HUDEP-2 (cell line): ENCODE measurements around the gene TMEM14C.

ENCODE experiments used
- DNase-seq, 76 experiments: peaks; one replicate each; lab custom pipeline; 2025; ENCODE audit not compliant: unreplicated experiment in 76 of 76; lab: John Stamatoyannopoulos, UW

Gene TMEM14C

GRCh38 chr6:10722820-10723566 is at the start of gene TMEM14C:
TMEM14C (plus strand) TSS chr6:10723070; CDS start chr6:10724614, 1,544 bp downstream.
- peak in 75 of 76 experiments; percentile 67 to 99 (median 96) for DNase-seq

GRCh38 chr6:10676403-10676802 is 46.5 kb upstream of the TMEM14C start:
- no peak for DNase-seq

GRCh38 chr6:10678456-10678855 is 44.4 kb upstream of the TMEM14C start:
- DNase-seq, result no peak

DNA sequence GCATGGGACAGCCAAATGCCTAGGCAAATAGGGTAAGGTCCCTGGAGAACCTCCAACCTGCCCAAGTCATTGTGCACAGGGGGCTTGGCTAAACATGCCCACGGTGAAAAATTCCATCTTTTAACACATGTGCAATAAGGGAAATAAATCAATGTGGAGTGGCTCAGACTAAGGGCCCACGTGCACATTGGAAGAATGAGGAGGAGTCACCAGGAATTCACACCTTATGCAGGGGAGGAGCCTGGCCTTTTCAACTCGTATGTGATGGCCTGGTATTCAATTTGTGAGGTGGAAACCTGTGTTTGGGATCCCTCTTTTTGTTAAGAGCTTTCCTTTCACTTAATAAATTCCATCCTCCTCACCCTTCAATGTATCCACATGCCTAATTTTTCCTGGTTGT is 41.1 kb upstream of the TMEM14C start:
- no peak for DNase-seq

GRCh38 chr6:10682355-10682988 is 40.4 kb upstream of the TMEM14C start:
- DNase-seq, result peak in 26 of 76 experiments; percentile 10 to 60 (median 40)

GRCh38 chr6:10684618-10685017 is 38.3 kb upstream of the TMEM14C start:
- no peak for DNase-seq

DNA sequence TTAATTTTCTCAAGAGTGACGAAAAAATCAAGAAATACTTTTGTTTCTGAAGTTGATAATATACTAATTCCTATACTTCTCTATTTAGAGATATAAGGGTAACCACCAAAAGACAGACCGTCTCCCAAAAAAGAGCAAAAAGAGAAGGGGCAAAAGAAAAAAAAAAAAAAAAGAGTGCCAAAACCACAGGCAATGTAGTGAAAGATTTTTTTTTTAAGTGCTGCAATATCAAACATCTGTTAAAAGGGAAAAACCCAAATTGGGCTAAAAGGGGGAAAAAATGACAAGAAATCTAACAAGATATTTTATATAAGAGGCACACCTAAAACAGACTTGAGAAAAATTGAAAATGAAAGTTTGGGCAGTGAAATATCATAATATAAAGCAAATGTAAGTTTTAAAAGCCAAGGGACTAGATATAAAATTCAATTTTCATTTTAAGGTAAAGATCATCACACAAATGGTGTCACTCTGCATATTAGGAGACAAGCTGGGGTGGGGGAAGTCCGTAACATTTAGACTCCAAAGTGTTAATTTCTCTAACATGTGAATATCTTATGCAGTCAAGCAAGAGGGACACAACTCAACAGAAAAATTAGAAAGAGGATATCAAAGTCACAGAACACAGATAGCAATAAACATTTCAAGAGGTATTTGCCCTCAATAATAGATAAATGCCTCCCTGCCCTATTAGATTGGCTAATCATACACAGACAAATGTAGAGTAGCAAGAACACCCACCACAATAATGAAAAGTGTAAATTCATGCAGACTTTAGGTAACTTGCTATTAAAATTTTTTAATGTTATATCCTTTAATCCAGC is 37.6 kb upstream of the TMEM14C start:
- no peak for DNase-seq

GRCh38 chr6:10686901-10687300 is 36.0 kb upstream of the TMEM14C start:
- no peak for DNase-seq

DNA sequence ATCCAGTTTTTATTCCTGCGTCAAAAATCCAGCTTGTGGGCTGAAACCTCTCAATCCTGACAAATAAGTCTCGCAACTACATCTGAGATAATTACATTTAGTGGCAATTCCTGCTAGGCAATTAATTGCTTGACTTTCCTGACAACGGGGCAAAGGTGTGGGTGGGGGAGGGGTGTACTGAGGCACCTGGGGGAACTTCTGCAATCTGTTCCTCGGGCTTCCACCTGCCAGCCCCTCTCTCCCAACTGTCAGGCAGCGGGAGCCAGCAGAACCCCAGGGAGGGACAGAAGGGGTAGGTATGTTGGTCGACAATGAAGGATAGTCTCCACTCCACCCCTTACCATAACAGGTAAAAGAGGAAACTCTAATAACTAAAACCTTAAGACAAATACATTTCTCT is 35.3 kb upstream of the TMEM14C start:
- DNase-seq, result no peak

DNA sequence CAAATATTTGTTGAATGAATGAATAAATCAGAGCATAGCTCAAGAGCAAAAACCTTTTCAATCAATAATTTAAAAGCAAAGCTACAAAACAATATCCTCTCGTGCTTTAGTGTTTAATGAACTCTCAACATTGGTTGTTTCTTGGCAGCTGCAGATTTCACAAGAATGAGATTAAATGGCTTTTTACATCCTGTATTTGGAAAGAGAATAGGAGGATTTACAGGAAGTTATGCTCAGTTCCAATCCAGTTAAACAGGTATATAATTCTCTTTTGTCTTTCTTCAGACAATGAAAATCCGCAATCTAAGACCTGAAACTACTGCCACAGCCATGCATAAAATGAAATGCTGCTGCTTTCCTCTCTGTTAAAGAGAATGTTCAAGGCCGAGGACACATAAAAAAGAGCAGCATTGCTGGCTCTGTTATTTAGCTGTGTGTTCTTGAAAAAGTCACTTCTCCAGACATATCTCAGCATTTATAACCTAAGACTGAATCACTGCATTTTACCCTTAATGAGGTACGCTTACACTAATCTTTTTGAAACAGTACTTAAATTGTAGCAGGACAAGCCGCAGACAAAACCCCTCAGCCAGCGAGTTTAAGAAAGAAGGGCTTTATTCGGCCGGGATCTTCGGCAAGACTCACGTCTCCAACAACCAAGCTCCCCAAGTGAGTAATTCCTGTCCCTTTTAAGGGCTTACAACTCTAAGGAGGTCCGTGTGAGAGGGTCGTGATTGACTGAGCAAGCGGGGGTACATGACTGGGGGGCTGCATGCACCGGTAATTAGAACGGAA is 32.0 kb upstream of the TMEM14C start:
- DNase-seq, result no peak

GRCh38 chr6:10692965-10693538 is 29.8 kb upstream of the TMEM14C start:
- DNase-seq, result no peak

DNA sequence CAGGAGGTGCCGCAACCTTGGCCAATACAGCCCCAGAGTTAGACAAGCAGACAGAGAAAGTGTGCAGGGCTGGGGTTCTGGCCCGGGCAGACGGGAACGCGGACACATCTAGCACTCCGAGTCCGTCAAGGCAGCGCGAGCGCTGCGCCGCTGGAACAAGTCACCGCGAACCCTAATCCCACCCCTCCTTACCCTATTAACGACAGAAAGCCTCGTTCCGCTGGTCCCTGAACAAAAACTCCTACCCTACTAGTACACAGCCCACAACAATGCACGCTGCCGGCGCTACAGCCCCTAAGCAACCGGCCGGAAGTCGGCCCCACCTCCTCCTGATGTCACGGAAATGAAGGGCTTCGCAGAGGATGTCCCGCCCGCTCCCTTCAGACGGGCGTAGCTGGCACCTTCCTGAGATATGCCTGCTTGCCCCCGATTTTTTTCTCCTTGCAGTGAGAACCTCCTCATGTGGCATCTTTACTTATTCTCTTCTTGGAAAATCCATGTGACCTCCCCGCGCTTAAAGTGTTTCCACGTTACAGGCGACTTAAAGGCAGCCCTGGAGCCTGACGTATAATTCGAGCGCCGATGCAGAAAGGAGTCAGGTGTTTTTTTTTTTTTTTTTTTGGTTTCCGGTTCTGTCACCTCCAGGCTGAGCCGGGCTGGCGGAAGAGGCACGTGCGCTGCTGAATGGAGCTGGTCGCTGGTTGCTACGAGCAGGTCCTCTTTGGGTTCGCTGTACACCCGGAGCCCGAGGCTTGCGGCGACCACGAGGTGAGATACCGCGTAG is 28.4 kb upstream of the TMEM14C start, which contains the start of the genes C6orf52 and PAK1IP1:
C6orf52 (minus strand) TSS at position 315 of the 784 bp plus-strand sequence. CDS start 7,066 bp downstream, outside the sequence.
PAK1IP1 (plus strand) TSS at position 671 of the 784 bp plus-strand sequence; CDS start at position 685, 14 bp downstream.
- DNase-seq, result peak; percentile 68 to 99 (median 93)

DNA sequence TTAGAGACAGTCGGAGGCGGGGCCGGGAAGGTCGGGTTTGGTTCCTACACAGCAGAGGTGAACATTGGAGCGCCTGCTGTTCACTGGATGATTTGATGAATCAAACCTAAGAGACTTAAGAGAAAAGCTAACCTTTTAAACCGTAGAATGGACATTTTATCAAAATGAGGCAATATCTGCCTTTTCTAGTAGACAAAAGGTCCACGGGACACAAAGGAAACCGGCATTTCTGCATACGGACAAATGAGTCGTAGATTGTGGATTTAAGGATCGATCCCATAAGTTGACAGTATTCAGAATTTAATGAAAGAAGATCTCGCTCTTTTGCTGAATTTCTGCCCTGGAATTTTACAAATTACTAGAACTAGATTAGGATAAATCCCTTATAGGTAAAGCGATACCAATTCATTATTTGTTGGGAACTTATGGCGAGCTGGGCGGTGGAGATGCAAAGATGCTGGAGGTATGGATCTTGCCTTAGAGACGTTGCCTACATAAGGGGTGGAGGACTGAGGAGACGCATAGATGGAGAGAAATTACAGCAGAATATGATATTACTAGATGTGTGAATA is 27.7 kb upstream of the TMEM14C start:
- peak in 1 of 76 experiments; percentile 33 for DNase-seq

DNA sequence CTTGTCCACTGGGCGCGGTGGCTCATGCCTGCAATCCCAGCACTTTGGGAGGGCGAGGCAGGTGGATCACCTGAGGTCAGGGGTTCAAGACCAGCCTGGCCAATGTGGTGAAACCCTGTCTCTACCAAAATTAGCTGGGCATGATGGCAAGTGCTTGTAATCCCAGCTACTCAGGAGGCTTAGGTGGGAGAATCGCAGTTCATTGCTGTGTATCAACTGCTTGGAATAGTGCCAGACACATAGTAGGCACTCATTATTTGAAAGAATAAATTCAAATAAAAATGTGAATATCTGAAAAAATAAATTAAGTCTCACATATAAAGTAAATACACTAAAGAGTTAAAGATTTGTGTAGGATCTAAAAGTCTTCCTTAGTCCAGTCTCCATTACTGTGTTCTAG is 26.2 kb upstream of the TMEM14C start:
- DNase-seq, result no peak

DNA sequence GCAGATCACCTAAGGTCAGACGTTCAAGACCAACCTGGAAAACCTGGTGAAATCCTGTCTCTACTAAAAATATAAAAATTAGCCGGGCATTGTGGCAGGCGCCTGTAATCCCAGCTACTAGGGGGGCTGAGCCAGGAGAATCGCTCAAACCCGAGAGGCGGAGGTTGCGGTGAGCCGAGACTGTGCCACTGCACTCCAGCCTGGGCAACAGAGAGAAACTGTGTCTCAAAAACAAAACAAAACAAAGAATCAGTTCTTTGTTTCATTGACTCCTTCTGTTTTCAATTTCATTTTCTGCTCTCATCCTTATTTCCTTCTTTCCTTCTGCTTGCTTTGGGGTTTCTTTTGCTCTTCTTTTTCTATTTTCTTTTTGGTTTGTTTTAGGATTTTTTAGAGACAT is 8.9 kb upstream of the TMEM14C start:
- no peak for DNase-seq

DNA sequence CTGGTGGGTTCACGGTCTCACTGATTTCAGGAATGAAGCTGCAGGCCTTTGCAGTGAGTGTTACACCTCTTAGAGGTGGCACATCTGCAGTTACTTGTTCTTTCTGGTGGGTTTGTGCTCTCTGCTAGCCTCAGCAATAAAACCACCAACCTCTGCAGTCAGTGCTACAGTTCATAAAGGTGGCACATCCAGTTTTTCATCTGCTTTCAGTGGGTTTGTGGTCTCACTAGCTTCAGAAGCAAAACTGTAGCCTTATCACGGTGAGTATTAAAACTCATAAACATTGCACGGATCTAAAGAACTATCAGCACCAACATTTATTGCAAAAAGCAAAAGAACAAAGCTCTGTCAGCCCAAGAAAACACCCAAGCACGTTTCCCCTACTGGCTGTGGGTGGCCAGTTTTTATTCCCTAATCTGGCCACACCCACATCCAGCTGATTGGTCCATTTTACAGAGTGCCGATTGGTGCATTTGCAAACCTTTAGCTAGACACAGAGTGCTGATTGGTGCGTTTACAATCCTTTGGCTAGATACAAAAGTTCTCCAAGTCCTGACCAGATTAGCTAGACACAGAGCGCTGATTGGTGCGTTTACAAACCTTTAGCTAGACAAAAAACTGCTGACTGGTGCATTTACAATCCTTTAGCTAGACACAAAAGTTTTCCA is 3.4 kb upstream of the TMEM14C start:
- peak in 52 of 76 experiments; percentile 10 to 79 (median 54) for DNase-seq

- DNase-seq, result peak in 48 of 76 experiments; percentile 26 to 79 (median 56)
Observed at GRCh38 chr6:10719964-10720264, 3.0 kb upstream of the TMEM14C start.

DNA sequence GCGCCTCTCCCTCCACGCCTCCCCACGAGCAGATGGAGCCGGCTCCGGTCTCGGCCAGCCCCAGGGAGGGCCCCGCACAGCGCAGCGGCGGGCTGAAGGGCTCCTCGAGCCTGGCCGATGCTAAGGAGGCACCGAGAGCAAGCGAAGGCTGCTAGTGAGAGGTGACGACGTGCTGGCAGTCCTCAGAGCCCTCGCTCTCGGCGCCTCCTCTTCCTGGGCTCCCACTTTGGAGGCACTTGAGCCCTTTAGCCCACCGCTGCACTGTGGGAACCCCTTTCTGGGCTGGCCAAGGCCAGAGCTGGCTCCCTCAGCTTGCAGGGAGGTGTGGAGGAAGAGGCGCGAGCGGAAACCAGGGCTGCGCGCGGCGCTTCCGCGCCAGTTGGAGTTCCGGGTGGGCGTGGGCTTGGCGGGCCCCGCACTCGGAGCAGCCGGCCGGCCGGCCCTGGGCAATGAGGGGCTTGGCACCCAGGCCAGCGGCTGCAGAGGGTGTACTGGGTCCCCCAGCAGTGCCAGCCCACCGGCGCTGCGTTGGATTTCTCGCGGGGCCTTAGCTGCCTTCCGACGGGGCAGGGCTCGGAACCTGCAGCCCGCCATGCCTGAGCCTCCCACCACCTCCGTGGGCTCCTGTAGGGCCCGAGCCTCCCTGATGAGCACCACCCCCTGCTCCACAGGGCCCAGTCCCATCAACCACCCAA is 2.5 kb upstream of the TMEM14C start:
- DNase-seq, result peak in 59 of 76 experiments; percentile 12 to 79 (median 51)
